Activated naive CD4-positive, alpha-beta T cell treated with Interleukin-2 at 50 U/mL for 16 hours (primary cell): Measurements from ENCODE around the gene COL2A1.

ENCODE experiments used
- DNase-seq: peaks from one replicate; pipeline ENCODE4 v3.0.0-alpha.2; 2020

Gene COL2A1

GRCh38 chr12:48004053-48004941 is at the start of gene COL2A1:
TSS of gene COL2A1 (minus strand) at chr12:48004476. CDS start at chr12:48004321, 155 bp downstream.
- DNase-seq: peak; percentile 27

GRCh38 chr12:48053883-48054282 is 49.6 kb upstream of the COL2A1 start:
- no peak for DNase-seq

- DNase-seq: no peak
These were observed 48.8 kb upstream of the COL2A1 start for GRCh38 chr12:48053122-48053521.

- no peak for DNase-seq
These were observed 47.4 kb upstream of the COL2A1 start for GRCh38 chr12:48051681-48052080.

GRCh38 chr12:48050174-48050573 is 45.9 kb upstream of the COL2A1 start:
- DNase-seq: no peak

GRCh38 chr12:48045965-48046518 is 41.8 kb upstream of the COL2A1 start:
- DNase-seq: no peak

GRCh38 chr12:48045061-48045846 is 41.0 kb upstream of the COL2A1 start:
- no peak for DNase-seq

- no peak for DNase-seq
These were observed 40.1 kb upstream of the COL2A1 start for GRCh38 chr12:48044396-48044795.

- no peak for DNase-seq
These were observed 39.5 kb upstream of the COL2A1 start for GRCh38 chr12:48043771-48044170.

- no peak for DNase-seq
These were observed 37.5 kb upstream of the COL2A1 start for GRCh38 chr12:48041591-48042423.

- no peak for DNase-seq
These were observed 36.1 kb upstream of the COL2A1 start for GRCh38 chr12:48040354-48040753.

GRCh38 chr12:48039151-48039550 is 34.9 kb upstream of the COL2A1 start:
- no peak for DNase-seq

- DNase-seq: no peak
These were observed 33.8 kb upstream of the COL2A1 start for GRCh38 chr12:48038085-48038484.

- DNase-seq: no peak
These were observed 33.1 kb upstream of the COL2A1 start for GRCh38 chr12:48037267-48037915.

GRCh38 chr12:48036818-48037217 is 32.5 kb upstream of the COL2A1 start:
- DNase-seq: no peak

GRCh38 chr12:48034835-48035805 is 30.8 kb upstream of the COL2A1 start:
- no peak for DNase-seq

GRCh38 chr12:48033451-48033850 is 29.2 kb upstream of the COL2A1 start:
- no peak for DNase-seq

- no peak for DNase-seq
These were observed 28.3 kb upstream of the COL2A1 start for GRCh38 chr12:48032597-48032996.

GRCh38 chr12:48031135-48031960 is 27.1 kb upstream of the COL2A1 start:
- DNase-seq: no peak

GRCh38 chr12:48030173-48030650 is 25.9 kb upstream of the COL2A1 start:
- DNase-seq: no peak
